Body of pancreas (tissue), 4 donors: ENCODE data around the gene ACE.

Experiments used
- CTCF ChIP-seq, 7 experiments: fragments of 450-650 bp in 4 of 7; fragments of 200-600 bp in 3 of 7; sonication (generic) in 3 of 7; IDR thresholded peaks; one replicate each; pipeline ENCODE4 v1.5.1; 2016 to 2019; ENCODE audit warnings: antibody characterized with exemption in 7 of 7
- POLR2A ChIP-seq, 3 donors: fragments of 450-650 bp; IDR thresholded peaks; one replicate each; pipeline ENCODE4 v1.6.1; 2016; ENCODE audit warnings: antibody characterized with exemption in 3 of 3, mild to moderate bottlenecking in 2 of 3

- TF ChIP-seq CTCF (IDR thresholded peaks at IDR 0.05): peak; percentile 17 to 59 (median 50)
- TF ChIP-seq POLR2A (IDR thresholded peaks at IDR 0.05): no peak
These were observed 41.0 kb upstream of the ACE start for GRCh38 chr17:63435681-63436522.
